BE2C (cell line): ENCODE data around the gene SLC16A7.

ENCODE experiments used
- DNase-seq: peaks from one replicate; pipeline ENCODE4 v3.0.0-alpha.2; 2020
- H3K27me3 ChIP-seq: fragments of 250-450 bp; sonication (Bioruptor Pico); 2 replicates; pipeline ENCODE4 v1.5.1; 2020; ENCODE audit warnings: mild to moderate bottlenecking
- H3K36me3 ChIP-seq: fragments of 250-450 bp; sonication (Bioruptor Pico); 2 replicates; pipeline ENCODE4 v1.5.1; 2020; ENCODE audit warnings: mild to moderate bottlenecking
- H3K4me1 ChIP-seq: fragments of 250-450 bp; sonication (Bioruptor Pico); 2 replicates; pipeline ENCODE4 v1.5.1; 2020
- H3K4me3 ChIP-seq: 2 replicates; pipeline ENCODE4 v1.5.1; 2011; ENCODE audit warnings: low read depth, low read length
- H3K9me3 ChIP-seq: fragments of 250-450 bp; sonication (Bioruptor Pico); 2 replicates; pipeline ENCODE4 v1.5.1; 2020
- CTCF ChIP-seq: IDR thresholded peaks from 2 replicates; pipeline ENCODE4 v1.5.1; 2012; ENCODE audit warnings: mild to moderate bottlenecking, low read depth, low read length

SLC16A7 gene

GRCh38 chr12:59717436-59717835 lies 121.6 kb downstream of the SLC16A7 start:
- no peaks in the 10 kb centered on the region for H3K36me3 ChIP-seq
- no peak for DNase-seq
- no peak for TF ChIP-seq CTCF
- H3K27me3 ChIP-seq: no peaks in the 10 kb centered on the region
- H3K4me3 ChIP-seq: no peak overlapping the region
- no peaks in the 10 kb centered on the region for H3K9me3 ChIP-seq
- H3K4me1 ChIP-seq: no peaks in the 10 kb centered on the region

- no peak overlapping the region for H3K4me3 ChIP-seq
- no peak for DNase-seq
- H3K9me3 ChIP-seq: no peaks in the 10 kb centered on the region
- H3K36me3 ChIP-seq: no peaks in the 10 kb centered on the region
- no peak for TF ChIP-seq CTCF
- H3K27me3 ChIP-seq: no peaks in the 10 kb centered on the region
- H3K4me1 ChIP-seq: no peaks in the 10 kb centered on the region
Measured at GRCh38 chr12:59719701-59720100, 123.9 kb downstream of the SLC16A7 start.

GRCh38 chr12:59723520-59723919 lies 127.7 kb downstream of the SLC16A7 start:
- peaks cover 11% of the 10 kb centered on the region for H3K4me1 ChIP-seq
- H3K4me3 ChIP-seq: no peak overlapping the region
- no peak for TF ChIP-seq CTCF
- no peaks in the 10 kb centered on the region for H3K36me3 ChIP-seq
- H3K9me3 ChIP-seq: no peaks in the 10 kb centered on the region
- H3K27me3 ChIP-seq: no peaks in the 10 kb centered on the region
- no peak for DNase-seq

GRCh38 chr12:59724011-59724695 lies 128.3 kb downstream of the SLC16A7 start:
- no peaks in the 10 kb centered on the region for H3K9me3 ChIP-seq
- peaks cover 11% of the 10 kb centered on the region for H3K4me1 ChIP-seq
- TF ChIP-seq CTCF: no peak
- no peaks in the 10 kb centered on the region for H3K27me3 ChIP-seq
- no peak overlapping the region for H3K4me3 ChIP-seq
- no peaks in the 10 kb centered on the region for H3K36me3 ChIP-seq
- no peak for DNase-seq

- peaks cover 11% of the 10 kb centered on the region for H3K4me1 ChIP-seq
- no peaks in the 10 kb centered on the region for H3K9me3 ChIP-seq
- no peaks in the 10 kb centered on the region for H3K27me3 ChIP-seq
- no peaks in the 10 kb centered on the region for H3K36me3 ChIP-seq
- TF ChIP-seq CTCF: no peak
- DNase-seq: no peak
- no peak overlapping the region for H3K4me3 ChIP-seq
Measured at GRCh38 chr12:59733200-59733599, 137.4 kb downstream of the SLC16A7 start.

GRCh38 chr12:59734371-59734770 lies 138.5 kb downstream of the SLC16A7 start:
- H3K4me1 ChIP-seq: peaks cover 11% of the 10 kb centered on the region
- no peak for DNase-seq

More at GRCh38 chr12:59734371-59734770, 138.5 kb downstream of the SLC16A7 start:
- Histone ChIP-seq H3K36me3 (no peaks in the 10 kb centered on the region), H3K4me3 (no peak overlapping the region), H3K9me3 (no peaks in the 10 kb centered on the region), H3K27me3 (no peaks in the 10 kb centered on the region)
- no peak for TF ChIP-seq CTCF
